SW480 (cell line): ENCODE results near the gene PHACTR3.
"Not testable (repeated sequence)": the region's sequence is repeated elsewhere in the genome, so short reads cannot be mapped to it uniquely, and the experiment has no call there.

Experiments used
- DNase-seq: peaks from one replicate; pipeline ENCODE4 v3.0.0-alpha.2; 2016; ENCODE audit warnings: low spot score

The PHACTR3 gene

GRCh38 chr20:59863058-59863457, 258.7 kb downstream of the PHACTR3 start:
- DNase-seq = no peak

- no peak for DNase-seq
Measured at GRCh38 chr20:59864726-59865125, 260.4 kb downstream of the PHACTR3 start.

- no peak for DNase-seq
Measured at GRCh38 chr20:59866338-59866737, 262.0 kb downstream of the PHACTR3 start.

GRCh38 chr20:59871096-59871495, 266.8 kb downstream of the PHACTR3 start:
- DNase-seq = no peak

GRCh38 chr20:59873409-59873808, 269.1 kb downstream of the PHACTR3 start:
- DNase-seq = no peak

GRCh38 chr20:59880198-59880597, 275.9 kb downstream of the PHACTR3 start:
- DNase-seq = no peak

GRCh38 chr20:59884494-59884893, 280.2 kb downstream of the PHACTR3 start:
- no peak for DNase-seq

GRCh38 chr20:59888050-59888449, 283.7 kb downstream of the PHACTR3 start:
- no peak for DNase-seq

- not testable (repeated sequence) for DNase-seq
Measured at GRCh38 chr20:59890035-59890434, 285.7 kb downstream of the PHACTR3 start.

- DNase-seq = no peak
Measured at GRCh38 chr20:59891581-59891980, 287.2 kb downstream of the PHACTR3 start.

GRCh38 chr20:59895908-59896307, 291.6 kb downstream of the PHACTR3 start:
- no peak for DNase-seq
